WI38 (cell line): Measurements from ENCODE around the gene GAREM1.

Source experiments
- H3K4me3 ChIP-seq: 2 replicates; pipeline ENCODE4 v1.5.1; 2011; ENCODE audit warnings: low read depth, mild to moderate bottlenecking, control low read depth, low read length
- TF ChIP-seq, protein P1 (sequence below): IDR thresholded peaks from 2 replicates; pipeline ENCODE4 v1.5.1; 2012; ENCODE audit warnings: low read depth, mild to moderate bottlenecking, control low read depth, low read length

Gene GAREM1

DNA sequence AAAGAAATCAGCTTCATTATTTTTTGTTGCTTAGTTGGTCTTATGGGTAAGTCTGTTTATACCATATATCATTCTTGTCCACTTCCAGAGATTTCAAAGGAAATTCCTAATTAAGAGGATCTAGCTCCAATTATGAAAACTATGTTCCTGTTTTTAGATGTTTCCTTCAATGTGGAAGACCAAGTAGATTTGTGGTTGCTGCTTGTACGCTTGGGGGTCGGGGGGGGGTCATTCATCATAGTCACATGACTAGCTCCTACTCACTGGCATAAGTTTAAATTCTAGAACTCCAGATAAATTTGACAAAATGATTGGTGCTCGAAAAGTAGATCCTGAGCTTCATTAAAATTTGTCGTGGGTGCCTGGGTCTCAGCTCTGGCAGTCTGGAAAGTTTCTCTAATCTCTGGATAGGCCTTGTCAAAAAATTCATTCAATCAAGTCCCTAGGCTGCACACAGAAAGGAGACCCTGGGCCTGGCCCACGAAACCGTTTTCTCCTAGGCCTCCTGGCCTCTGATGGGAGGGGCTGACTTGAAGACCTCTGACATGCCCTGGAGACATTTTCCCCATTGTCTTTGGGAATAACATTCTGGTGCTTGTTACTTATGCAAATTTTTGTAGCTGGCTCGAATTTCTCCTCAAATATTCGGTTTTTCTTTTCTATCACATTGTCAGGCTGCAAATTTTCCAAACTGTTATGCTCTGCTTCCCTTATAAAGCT lies 218.4 kb downstream of the GAREM1 start:
- H3K4me3 ChIP-seq = no peak overlapping the region
- TF ChIP-seq, protein P1, sequence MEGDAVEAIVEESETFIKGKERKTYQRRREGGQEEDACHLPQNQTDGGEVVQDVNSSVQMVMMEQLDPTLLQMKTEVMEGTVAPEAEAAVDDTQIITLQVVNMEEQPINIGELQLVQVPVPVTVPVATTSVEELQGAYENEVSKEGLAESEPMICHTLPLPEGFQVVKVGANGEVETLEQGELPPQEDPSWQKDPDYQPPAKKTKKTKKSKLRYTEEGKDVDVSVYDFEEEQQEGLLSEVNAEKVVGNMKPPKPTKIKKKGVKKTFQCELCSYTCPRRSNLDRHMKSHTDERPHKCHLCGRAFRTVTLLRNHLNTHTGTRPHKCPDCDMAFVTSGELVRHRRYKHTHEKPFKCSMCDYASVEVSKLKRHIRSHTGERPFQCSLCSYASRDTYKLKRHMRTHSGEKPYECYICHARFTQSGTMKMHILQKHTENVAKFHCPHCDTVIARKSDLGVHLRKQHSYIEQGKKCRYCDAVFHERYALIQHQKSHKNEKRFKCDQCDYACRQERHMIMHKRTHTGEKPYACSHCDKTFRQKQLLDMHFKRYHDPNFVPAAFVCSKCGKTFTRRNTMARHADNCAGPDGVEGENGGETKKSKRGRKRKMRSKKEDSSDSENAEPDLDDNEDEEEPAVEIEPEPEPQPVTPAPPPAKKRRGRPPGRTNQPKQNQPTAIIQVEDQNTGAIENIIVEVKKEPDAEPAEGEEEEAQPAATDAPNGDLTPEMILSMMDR = no peak

DNA sequence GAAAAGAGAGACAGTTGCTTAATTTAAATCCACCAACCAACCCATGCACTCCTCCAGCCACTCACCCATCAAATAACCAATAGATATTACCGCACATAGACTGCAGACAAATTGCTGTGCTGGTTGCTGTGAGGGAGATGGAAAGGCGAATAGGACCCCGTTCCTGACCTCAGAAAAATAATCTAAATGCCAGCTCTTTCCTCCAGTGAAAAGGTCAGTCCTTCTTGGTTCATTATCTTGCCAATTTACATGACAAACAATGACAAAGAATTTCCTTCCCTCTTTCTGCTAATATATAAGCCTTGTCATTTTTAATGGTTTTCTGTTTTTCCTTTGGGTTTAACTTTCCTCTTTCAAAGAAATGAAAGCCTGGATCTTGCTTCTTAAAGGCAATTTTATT lies 219.2 kb downstream of the GAREM1 start:
- TF ChIP-seq, protein P1 = no peak
- H3K4me3 ChIP-seq = no peak overlapping the region

DNA sequence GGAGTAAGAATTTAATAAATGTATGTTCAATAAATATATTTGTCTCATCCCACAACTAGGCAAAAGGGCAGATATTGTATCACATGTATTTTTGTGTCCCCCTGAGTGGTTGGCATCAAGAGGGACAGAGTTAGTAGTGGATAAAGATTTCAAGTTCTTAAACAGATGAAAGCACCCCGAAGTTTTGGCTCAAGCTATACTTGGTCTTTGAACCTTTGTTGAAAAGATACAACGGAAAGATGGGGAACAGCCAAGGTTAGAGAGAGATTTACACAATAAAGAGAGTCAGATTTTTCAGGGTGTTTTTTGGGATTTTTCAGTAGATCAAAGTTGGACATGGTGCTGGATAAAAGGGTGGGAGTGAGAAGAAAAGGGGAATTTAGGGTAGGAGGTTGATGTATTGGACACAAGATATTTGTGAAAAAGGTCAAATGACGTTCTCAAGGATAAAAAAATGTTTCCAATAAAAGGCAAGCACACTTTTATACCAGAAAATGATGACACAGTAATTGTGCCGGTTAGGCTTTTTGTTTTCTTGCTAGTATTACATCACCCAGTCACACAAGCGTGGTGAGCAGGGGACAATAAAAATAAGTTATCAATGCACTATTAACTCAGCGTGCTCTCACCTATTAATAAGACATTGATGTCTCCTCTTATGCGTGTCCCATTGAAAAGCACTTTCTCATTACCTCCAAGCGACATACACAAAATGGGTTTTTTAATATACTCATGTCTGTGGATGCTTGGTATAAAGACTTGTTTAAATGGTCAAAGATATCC lies 221.3 kb downstream of the GAREM1 start:
- TF ChIP-seq, protein P1 = no peak

DNA sequence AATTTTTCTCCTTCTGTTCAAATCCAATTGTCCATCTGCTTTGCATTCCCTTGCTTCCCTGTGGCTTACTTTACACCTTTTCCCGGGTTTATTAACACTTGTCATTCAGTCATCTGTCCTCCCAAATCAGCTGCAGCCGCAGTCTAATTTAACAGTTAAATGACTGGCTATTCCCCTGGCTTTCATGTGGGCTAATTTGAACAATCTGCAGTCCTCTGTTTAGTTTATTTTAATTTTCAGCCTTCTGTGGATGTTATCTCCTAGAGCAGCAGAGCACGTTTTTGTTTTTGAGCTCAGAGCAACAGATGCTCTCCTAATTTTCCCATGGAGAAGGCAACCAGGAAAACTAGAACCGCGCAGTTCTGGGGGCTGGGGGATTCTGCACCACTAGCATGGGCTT lies 225.8 kb downstream of the GAREM1 start:
- TF ChIP-seq, protein P1 = no peak
- H3K4me3 ChIP-seq = no peak overlapping the region

More for the DNA sequence above, 221.3 kb downstream of the GAREM1 start:
- no peak overlapping the region for H3K4me3 ChIP-seq

DNA sequence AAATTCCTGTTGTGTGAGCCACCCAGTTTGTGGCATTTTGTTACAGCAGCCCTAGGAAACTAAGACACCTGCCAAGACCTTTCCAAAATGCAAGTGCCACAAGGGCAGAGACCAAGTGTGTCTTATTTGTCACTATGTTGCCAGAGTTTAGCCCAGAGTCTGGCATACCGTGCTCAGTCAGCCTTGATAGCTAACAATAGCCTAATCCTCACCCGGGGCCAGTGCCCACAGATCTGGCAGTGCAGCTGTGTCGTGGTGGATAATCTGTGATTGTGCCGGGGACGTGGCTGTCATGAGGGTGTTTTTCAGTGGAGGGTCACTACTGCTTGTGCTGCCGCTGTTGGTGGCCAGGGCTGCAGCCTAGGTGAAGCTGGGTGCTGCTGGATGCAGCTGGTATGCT lies 227.3 kb downstream of the GAREM1 start:
- TF ChIP-seq, protein P1 = no peak
- H3K4me3 ChIP-seq = no peak overlapping the region

DNA sequence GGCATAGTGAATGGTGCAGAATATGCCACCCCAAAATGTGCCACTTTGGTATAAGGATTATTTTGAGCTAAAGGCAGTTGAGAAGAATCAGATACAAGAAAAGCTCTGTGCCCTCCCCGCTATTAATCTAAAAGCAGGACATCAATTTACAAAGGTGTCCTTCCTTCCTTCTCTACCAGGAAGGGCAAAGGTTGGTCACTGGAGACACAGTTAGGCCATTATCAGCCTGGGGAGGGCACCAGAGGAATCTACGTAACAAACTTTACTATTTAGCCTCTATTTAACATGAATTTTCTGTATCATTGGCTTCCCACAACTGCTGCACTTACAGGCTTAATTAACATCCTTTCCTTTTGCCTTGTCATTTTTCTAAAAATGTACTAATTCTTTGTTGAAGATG lies 228.3 kb downstream of the GAREM1 start:
- TF ChIP-seq, protein P1 = no peak
- H3K4me3 ChIP-seq = no peak overlapping the region

DNA sequence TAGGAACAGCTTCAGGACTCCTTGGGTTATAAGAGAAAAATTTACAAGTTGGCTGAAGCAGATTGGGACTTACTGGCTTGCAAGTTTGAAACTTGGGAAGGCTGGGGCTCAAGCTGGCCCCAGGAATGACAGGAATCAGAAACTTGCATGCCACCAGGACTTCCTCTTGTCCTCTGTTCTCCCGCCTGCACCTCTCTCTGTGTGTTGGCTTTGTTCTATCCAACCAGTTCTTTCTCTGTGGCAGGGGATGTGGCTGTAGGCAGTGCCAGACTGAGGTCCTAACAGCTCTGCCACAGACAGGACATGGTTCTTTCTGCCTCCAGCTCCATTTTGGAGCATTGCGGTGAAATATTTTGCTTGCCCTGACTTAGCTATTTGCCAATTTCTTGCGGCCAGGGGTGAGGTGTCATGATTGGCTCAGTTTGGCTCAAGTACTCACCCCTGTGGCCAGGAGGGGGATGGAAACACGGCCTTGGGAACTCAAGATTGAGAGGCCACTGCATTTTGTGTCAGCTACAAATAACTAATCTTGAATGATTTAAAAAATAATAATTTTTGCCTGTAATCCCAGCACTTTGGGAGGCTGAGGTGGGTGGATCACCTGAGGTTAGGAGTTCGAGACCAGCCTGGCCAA lies 231.9 kb downstream of the GAREM1 start:
- TF ChIP-seq, protein P1 = no peak
- H3K4me3 ChIP-seq = no peak overlapping the region
